IMR-90 (cell line): Measurements from ENCODE around the gene CXCL17.

Experiments
- CTCF ChIP-seq: conservative IDR thresholded peaks from 2 replicates; pipeline ENCODE4 v1.5.1; 2012; ENCODE audit warnings: mild to moderate bottlenecking, low read depth, low read length, improper control_type of control experiment
- MAFK ChIP-seq: IDR thresholded peaks from 2 replicates; pipeline ENCODE4 v1.6.1; 2012; ENCODE audit warnings: low read depth, low read length, improper control_type of control experiment
- POLR2A ChIP-seq: IDR thresholded peaks from 2 replicates; pipeline ENCODE4 v1.6.1; 2012; ENCODE audit warnings: mild to moderate bottlenecking, low read depth, low read length
- RCOR1 ChIP-seq: IDR thresholded peaks from 2 replicates; pipeline ENCODE4 v1.6.1; 2012; ENCODE audit warnings: mild to moderate bottlenecking, low read length, improper control_type of control experiment; ENCODE audit not compliant: insufficient replicate concordance

- no peak for TF ChIP-seq CTCF
- no peak for TF ChIP-seq MAFK
- TF ChIP-seq RCOR1, result no peak
- no peak for TF ChIP-seq POLR2A
Measured at GRCh38 chr19:42443944-42444398, 1.2 kb upstream of the CXCL17 start.
